Measurements from ENCODE around the gene MUS81.

GRCh38 chr11:65894034-65894591 lies 33.9 kb downstream of the MUS81 start:
- TF ChIP-seq CTCF (IDR thresholded peaks at IDR 0.05; ENCODE audit: low read length) (no peak), EZH2phosphoT487 (IDR thresholded peaks at IDR 0.05; ENCODE audit: low read length) (no peak)
